Stimulated activated CD4-positive, alpha-beta T cell treated with anti-CD3 and anti-CD28 coated beads, Interleukin-1b, Interleukin-23, amount 100 ng/mL, for 48 hours (primary cell): Measurements from ENCODE around the gene PPP1R37.

ENCODE experiments used
- DNase-seq: peaks from one replicate; pipeline ENCODE4 v3.0.0-alpha.2; 2020

Gene PPP1R37

DNA sequence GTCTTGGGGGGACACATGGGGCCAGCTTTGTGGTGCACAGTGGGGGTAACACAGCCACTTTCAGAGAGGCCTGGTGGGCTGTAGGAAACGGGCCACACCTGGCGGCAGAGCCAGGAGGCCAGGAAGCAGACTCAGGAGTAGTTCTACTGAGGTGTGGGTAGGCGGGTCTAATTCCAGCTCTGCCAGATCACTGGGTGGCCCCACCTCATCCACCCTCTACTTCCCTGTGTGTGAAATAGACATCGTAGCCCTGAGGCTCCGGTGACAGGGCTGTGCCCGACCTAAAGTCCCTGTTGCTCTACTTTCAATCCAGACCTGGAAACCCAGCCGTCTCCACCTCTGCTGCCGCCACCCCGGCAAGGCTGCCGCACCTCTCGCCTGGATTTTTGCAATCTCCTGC, 63.8 kb downstream of the PPP1R37 start:
- DNase-seq: no peak

DNA sequence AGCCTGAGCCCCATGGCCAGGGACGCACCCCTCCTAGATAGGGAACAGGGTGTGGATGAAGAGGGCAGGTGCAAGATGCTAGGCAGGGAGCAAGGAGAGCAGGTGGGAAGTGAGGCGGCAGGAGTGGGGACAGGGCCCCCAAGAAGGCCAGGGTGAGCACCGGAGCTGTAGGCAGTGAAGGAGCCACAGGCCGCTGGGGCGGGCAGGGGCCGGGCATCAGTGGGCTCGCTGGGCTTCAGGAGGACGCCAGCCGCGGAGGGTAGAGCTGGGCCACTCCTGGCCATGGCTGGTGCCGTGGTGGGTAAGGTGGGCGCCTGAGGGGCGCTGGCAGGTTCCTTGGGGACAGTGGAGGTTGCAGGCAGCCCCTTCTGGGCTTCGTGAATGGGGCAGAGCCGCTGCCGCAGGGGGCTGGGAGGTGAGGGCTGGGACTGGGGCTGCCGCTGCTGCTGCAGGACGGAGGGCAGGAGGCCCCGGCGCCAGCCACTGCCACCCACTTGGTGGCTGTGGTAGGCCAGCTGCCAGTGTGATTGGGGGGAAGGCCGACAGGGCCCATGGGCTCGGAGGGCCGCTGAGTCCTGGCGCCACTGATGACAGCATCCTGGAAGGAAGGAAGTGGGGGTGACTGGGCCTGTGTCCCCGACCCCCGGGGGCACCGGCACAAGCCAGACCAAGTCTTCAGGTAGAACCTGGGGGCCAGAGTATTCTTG, 65.7 kb downstream of the PPP1R37 start:
- DNase-seq: no peak

DNA sequence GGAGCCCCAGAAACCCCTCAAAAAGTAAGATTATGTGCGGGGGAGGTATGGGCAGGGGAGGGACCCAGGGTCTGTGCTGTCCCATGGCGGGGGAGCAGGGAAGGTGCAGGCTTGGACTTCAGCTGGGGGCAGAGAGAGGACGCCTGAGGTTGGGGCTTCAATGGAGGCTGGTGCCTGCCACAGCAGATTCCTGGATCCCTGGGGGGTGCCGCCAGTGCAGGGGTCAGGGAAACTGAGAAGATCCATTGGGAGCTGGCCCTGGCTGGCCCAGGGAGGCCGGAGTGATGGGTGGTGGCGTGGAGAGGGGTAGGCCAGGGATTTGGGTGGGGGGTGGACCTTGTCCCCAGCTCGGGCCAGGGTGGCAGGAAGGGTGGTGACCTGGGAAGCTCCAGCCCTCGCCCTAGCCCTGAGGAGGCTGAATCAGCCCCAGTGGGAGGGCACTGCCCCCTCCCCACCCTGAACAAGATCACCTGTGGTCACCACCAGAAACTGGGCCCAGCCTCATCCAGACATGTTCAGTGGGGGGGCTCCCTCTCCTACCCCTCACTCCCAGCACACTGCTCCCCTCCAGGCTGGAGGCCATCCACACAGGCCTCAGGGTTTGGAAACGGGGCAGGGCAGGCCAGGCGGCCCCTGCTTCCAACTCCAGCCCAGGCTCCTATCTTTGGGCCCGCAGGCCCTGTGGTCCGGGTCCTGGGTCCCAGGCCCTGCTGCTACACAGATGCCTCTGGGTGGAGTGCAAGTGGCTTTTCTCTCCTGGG, 66.4 kb downstream of the PPP1R37 start:
- DNase-seq: no peak

DNA sequence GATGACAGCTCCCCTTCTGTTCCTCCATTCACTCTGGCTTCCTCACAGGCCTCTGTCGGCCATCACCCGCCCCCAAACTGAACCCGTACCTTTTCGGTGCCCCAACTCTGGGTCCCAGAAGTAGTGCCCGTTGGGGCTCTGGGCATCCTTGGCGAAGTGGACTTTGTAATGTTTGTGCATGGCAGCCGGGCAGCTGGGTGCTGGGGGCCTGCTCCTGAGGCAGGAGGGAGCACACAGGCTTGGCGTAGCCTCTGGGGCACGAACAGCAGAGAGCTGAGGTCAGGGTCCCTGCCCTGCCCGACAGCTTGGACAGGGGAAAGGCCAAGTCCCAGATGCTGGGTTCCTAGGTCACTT, 67.0 kb downstream of the PPP1R37 start:
- DNase-seq: no peak

DNA sequence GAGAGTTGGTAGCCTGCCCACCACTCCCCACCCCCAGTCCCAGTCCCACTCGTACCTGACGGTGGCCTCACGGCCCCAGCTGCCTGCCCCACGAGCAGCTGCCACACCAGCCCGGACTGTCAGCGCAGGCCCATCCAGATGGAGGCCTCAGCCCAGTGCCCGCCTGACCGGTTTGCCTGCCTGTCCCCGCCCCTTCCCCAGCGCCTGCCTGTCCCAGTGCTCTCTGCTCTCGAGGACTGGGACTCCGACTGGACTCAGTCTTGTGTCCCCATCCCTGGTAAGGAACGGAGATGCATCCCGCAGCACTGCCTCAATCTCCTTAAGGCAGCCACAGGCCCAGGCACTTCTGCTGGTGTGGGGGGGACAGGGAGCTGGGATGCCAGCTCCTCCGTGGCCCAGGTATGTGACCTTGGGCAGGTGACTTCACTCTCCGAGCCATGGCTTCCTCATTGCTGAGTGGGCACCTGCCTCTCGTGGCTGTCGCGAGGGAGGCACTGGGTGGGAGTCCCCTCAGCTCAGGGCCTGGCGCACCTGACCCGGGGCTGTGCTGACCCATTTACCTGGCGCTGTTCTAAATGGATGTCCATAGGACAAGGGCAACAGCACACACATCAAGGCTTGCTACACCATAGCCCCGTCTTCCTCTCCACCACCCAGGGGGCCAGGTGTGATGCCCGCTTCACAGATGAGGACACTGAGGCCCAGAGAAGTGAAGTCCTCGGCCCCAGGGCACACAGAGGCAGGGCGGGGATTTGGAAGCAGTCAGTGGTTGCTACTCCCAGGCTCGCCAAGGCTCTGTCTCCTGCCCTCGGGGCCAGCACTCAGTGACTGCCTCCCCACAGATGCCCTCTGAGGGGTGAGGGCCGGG, 68.1 kb downstream of the PPP1R37 start, which contains the start of gene NKPD1:
NKPD1 (minus strand) TSS at position 113 of the 868 bp plus-strand sequence. CDS start 832 bp downstream, outside the sequence.
- DNase-seq: no peak

DNA sequence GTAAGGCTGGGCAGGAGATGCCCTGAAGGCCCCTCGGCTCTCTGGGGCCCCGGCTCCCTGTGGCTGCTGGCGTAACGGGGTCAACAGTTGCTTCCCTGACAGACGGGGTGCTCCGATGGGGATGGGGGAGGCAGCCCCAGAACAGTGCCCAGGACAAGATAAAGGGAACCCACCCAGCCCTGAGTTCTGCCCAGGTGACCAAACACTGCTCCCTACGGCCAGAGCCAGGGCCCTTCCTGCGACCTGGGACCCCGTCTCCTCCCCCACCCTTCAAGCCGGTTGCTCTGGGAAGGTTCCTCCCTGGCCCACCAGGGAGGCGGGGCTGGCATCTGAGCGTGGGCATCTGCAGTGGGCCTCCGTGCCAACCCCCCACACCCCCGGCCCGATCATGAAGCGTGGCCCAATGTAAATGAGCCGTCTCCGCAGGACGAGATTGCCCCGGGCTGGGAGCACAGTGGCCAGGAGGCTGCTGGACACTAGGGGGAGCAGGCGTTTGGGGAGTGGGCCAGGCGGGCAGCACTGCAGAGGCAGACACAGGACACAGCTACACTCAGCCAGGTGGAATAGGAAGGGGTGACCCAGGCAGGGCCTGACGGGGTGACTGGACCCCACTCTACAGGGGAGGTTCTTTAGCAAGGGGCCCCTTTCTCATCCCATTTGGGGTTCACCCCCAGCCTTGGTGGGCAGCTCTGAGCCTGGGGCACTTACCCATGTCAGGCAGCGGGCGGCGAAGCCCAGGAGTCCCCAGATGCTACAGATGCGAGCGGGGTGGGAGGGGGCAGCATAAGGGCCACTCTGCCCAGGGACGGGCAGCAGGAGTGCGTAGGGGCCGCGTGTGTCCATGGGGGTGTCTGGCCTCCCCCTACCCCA, 69.0 kb downstream of the PPP1R37 start:
- no peak for DNase-seq

DNA sequence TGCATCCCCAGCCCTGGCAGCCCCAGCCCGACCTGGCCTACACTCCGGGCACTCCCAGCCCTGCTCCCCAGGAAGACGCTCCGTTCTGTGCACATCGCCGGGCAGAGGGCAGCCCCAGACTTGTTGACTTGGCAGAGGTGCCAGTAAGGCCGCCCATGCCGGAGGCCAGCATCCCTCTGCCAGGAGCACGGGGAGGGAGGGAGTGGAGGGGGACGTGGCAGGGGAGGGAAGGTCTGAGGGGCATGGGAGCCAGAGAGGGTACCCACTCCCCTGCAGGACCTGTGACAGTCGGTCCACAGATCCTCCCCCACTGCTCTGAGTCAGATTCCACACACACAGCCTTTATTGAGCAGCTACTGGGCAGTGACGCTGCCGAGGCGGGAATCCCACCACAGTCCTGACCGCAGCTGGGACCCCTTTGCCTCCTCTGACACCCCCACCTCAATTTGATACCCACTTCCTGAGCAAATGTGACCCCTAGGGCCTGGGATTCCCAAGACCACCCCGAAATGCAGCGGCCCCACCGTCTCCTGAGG, 69.7 kb downstream of the PPP1R37 start:
- no peak for DNase-seq

DNA sequence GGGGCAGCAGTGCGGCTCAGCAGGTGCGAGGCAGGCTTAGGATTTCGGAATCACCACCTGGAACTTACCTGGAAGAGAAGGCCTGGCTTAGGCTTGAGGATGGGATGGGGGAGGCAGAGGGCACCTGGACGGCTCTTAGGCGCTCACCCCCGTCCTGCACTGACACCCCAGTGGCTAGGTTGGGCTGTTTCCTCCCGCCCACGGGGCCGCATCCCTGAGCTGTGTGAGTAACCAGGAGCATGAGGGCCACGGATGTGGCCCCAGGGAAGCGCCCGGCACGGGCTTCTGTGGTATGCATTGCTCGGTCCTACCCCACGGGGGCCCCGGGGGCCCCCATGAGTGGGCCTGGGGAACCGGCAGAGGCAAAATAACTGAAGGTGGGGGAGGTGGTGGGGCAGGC, 70.2 kb downstream of the PPP1R37 start:
- no peak for DNase-seq

DNA sequence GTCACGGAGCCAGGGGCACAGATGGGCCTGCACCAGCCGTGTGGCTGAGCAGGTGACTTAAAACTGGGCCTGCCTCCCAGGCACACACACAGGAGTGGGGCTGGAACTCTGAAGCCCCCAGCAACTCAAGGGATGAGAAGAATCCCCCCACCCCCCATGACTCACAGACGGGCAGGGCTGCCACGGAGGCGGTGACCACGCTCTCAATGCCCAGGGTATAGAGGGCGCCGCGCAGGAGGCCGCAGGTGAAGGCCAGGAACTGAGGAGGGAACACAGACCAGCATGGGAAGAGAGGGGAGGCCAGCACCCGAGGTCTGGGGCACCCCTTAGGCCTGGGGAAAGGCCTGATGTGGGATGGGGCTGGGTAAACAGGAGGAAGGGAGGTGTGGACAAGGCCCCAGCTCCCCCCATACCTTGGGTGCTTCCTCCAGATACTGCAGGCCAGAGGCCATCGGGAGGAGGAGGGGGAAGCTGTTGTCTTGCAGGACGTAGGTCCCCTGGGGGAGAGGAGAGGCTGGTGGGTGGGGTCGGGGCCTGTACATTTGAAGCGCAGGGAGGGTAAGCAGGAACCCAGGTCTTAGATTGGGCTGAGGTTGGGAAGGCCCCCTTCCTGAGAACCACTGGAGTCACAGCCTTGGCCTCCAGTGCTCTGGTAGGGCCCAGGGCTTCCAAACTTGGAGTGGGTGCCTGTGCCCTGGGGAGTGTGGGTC, 70.9 kb downstream of the PPP1R37 start:
- DNase-seq: no peak

DNA sequence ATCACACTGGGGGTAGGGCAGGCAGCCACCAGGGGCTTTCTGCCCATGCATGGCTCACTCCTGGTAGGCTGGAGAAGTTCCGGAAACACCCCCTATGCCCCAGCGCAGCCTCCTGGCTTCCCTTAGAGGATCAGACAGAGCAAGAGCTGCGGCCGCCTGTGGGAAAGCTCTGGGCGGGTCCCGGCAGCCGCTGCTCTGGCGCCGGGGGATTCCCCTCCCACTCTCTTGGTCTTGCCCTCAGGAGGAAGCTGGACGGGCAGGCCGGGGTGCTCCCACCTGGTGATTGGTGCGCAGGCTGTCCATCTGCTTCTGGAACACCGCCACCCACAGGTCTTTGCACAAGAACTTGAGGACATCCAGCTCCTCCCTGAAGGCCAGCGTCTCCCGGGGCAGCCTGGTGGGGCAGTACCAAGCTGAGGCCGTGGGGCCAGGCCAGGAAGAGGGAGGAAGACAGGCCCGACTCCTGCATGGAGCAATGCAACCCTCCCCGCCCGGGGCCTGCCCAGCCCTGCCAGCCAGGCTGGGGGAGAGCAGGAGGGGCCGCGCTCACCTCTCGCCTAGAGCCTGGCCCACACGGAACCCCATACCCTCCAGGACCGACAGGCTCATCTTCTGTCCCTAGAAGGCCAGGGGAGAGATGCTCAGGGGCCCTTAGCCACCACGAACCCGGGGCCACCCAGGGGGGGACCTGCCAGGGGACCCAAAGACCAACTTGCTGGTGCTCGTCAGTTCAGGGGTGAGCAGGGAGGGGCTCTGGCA, 71.8 kb downstream of the PPP1R37 start:
- peak; percentile 57 for DNase-seq

DNA sequence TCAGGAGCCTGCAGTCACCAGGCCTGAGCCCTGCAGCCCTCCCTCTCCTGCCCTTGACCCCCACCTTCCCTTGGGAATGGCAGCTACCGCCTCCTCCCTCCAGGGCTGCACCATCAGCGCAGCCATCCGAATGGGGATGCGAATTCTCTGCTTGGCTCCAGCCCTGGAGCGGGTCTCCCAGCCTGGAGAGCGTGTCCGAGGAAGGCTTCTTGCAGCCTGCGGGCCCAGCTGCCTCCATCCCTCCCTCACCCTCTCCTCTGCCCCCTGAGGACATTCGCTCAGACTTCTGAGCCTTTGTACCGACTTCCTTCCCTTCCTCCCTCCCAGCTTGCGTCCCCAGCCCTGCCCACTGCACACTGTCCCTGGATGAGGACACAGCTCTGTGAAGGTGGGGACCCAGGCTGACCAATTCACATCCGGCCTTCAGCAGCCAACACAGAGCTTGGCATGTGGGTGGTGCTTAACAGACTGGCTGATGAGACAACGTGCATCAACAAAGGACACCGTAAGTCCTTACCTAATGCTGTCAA, 73.8 kb downstream of the PPP1R37 start:
- DNase-seq: no peak

DNA sequence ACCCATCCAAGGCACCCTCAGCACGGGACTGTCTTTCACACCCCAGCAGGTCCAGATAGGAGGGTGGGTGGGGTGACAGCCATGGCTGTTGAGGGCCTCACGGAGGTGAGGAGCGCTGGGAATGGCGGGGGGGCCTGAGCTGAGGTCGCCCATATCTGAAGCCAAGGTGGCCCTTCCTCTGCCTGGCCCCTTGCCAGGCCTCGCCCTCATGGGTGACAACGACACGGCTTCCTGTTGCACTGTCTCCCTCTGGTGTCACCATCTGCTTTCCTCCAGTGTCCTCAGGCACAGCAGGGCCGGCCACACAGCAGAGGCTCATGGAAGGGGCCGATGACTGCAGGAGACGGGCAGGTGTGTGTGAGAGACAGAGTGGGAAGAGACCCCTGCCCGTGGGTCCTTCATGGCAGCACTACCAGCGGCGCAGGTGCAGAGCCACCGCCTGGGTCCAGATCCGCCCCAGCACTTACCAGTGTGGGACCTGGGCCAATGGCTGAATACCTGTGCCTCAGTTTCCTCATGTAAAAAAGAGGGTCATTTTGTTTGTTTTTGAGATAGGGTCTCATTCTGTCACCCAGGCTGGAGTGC, 75.9 kb downstream of the PPP1R37 start:
- DNase-seq: no peak

DNA sequence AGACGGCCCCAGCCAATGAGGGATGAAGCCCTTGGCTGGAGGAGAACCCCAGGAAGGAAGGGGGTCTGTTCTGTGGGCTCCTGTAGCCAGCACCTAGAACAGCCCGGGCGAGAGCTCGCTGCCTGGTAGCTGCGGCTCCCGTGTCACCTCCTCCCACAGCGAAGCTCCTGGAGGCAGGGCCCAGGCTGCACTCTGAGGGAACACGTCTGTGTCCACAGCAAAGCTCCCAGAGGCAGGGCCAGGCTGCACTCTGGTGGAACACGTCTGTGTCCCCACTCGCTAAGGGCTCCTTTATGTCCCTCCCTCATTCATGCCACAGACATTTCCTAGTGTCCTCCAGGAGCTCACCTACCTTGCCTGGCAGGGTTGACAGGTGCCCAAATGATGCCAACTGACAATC, 76.6 kb downstream of the PPP1R37 start:
- DNase-seq: no peak

DNA sequence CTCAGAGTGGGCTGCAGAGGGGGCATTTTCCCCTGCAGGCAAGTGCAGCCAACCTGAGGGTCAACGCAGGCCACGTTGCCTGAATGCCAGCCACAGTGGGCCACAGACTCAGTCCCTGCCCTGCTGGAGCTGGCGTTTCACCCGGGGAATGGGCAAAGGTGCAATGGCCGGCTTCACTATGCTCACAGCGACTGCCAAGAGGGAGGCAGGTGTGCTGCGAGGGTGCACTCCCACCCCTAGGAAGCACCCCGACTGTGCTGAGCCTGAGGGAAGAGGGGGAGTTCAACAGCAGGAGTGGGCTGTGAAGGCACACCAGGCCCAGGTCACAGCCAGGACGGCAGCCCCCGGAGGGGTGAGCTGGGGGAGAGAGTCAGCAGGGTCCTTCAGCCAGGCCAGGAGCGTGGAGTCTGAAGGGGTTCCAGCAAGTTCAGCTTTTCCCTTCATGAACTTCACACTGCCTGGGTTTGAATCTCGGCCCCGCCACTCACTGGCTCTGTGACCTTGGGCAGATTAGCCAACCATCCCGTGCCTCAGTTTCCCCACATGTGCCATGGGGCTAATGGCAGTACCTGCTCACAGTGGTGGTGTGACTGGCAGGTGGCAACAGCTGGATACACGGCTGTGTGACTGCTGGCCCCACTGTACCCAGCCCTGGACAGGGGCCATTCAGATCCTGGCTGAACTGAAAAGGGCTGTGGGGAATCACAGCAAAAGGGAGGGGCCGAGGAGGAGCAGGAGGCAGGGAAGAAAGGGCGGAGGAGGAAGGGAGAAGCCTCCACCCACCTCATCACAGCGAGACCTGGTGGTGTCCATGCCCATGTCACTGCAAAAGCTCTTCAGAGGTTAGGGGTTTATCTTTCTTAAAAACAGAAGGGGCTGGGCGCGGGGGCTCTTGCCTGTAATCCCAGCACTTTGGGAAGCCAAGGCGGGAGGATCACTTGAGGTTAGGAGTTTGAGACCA, 77.4 kb downstream of the PPP1R37 start:
- DNase-seq: no peak

DNA sequence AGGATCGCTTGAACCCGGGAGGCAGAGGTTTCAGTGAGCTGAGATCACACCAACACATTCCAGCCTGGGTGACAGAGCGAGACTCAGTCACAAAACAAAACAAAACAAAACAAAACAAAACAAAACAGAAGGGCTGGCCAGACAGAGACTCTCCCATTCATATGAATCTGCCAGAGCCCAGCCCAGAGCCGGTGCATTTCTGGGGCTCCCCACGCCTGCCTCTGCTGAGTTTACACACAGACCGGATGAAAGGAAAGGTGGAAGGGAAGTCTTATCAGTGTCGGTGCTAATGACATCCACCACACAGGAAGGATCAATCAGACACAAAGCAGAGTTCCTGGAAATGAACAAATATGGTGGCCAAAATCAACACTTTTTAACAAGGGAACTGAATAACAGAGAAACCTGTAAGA, 78.2 kb downstream of the PPP1R37 start:
- peak; percentile 37 for DNase-seq

DNA sequence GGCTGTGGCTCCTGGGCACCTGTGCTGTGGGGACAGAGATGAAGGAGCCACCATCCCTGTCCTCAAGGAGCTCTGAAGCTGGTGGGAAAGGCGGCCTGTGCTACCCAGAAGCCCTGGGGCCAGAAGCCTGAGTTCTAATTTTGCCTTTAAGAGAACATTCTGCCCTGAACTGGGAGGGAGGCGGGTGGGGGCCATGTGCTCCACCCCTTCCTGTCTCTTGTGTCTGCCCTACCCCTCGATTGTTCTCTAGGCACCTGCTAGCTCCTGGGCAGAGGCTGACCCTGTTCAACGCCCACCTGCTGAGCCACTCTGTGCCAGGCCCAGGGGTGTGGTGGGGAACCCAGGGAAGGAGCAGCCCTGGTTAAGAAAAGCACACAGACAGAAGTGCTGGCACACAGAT, 79.2 kb downstream of the PPP1R37 start:
- DNase-seq: no peak

DNA sequence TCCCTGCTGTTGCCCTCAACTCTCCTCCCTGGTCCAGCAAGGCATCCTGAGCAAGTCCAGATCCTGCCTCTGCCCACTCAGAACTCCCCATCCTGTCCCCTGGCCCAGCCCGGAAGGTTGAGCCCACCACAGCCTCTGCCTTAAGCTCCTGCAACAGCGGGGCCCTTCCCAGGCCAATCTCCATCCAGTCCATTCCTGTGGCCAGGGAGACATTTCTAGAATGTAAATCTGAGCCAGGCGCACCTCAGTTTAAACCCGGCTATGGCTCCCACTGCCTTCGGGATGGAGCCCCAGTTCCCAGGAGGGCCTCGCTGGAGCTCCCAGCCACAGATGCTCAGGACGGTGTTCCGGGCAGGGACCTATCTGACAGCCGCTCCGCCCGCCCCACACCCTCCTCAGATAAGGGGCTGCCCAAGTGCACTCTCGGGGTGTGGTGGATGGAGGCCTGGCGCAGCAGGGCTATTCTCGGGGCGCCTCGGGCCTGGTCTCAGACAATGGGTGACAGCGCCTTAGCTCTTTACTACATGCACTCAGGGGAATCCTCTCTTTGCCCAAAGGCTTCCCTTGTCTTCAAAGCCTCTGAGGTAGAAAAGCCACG, 79.7 kb downstream of the PPP1R37 start:
- no peak for DNase-seq

DNA sequence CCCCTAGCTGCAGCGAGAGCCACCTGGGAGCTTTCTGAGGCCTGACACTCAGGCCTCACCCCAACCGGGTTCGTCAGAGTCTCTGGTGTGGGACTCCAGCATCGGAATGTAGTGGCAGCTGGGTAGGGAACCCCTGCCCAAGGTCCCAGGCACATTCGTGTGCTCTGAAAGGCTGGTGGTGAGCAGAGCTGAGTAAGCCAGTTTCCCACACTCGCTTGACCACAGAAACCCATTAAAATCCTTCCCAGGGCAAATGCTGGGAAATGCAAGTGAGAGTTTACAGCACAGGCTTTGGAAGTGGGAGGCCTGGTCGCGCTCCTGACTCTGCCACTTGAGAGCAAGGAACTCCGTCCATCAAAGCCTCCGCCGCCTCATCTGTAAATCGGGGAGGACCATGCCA, 80.8 kb downstream of the PPP1R37 start:
- no peak for DNase-seq
